Cardiac fibroblast (primary cell): Measurements from ENCODE around the gene RBM34.
"Not testable (repeated sequence)": the region's sequence is repeated elsewhere in the genome, so short reads cannot be mapped to it uniquely, and the experiment has no call there.

Experiments used
- DNase-seq, 2 donors: peaks; one replicate each; pipeline versions ENCODE4 v3.0.0 to v3.0.0-alpha.2; 2010; ENCODE audit warnings: low read depth in 2 of 2
- H3K4me3 ChIP-seq, 2 donors: replicated peaks in 1 of 2; 1 replicate in 1 of 2; 2 replicates in 1 of 2; pipeline ENCODE4 v1.5.1; 2011; ENCODE audit warnings: low read depth in 2 of 2, low read length in 2 of 2, mild to moderate bottlenecking in 2 of 2, moderate library complexity in 1 of 2
- CTCF ChIP-seq: IDR thresholded peaks from one replicate; pipeline ENCODE4 v1.5.1; 2011; ENCODE audit warnings: low read depth, mild to moderate bottlenecking, low read length, inconsistent platforms

RBM34 gene

GRCh38 chr1:235160957-235161684 is at the start of gene RBM34:
RBM34 (minus strand) TSS chr1:235161250; CDS start chr1:235161226, 24 bp downstream.
- TF ChIP-seq CTCF = peak; percentile 23
- H3K4me3 ChIP-seq = peak within 1 kb of the TSS; percentile 74 to 82

GRCh38 chr1:235207209-235207565 is 46.1 kb upstream of the RBM34 start:
- no peak overlapping the region for H3K4me3 ChIP-seq
- no peak for TF ChIP-seq CTCF
- DNase-seq = no peak

More at GRCh38 chr1:235160957-235161684, at the start of gene RBM34:
- DNase-seq = peak; percentile 90 to 92

GRCh38 chr1:235206533-235207208 is 45.6 kb upstream of the RBM34 start:
- no peak for TF ChIP-seq CTCF
- DNase-seq = peak in 1 of 2 donors; percentile 12
- no peak overlapping the region for H3K4me3 ChIP-seq

GRCh38 chr1:235205687-235206086 is 44.6 kb upstream of the RBM34 start:
- H3K4me3 ChIP-seq = no peak overlapping the region
- no peak for TF ChIP-seq CTCF
- DNase-seq = no peak

- no peak for DNase-seq
- no peak overlapping the region for H3K4me3 ChIP-seq
- no peak for TF ChIP-seq CTCF
These were observed 42.4 kb upstream of the RBM34 start for GRCh38 chr1:235203428-235203827.

GRCh38 chr1:235202447-235202846 is 41.4 kb upstream of the RBM34 start:
- not testable (repeated sequence) for H3K4me3 ChIP-seq, DNase-seq

GRCh38 chr1:235199441-235199840 is 38.4 kb upstream of the RBM34 start:
- H3K4me3 ChIP-seq = no peak overlapping the region
- TF ChIP-seq CTCF = peak; percentile 49
- DNase-seq = peak; percentile 66 to 72
